GM19025 (cell line): ENCODE results near the gene SMIM44.
"Not testable (repeated sequence)": the region's sequence is repeated elsewhere in the genome, so short reads cannot be mapped to it uniquely, and the experiment has no call there.

Experiments used
- ATAC-seq: cut with Tn5 transposase; IDR thresholded peaks from one replicate; pipeline ENCODE4 v1.9.1; 2021; ENCODE audit warnings: mild to moderate bottlenecking, low read depth, moderate library complexity; ENCODE audit not compliant: unreplicated experiment

The SMIM44 gene

GRCh38 chr19:3459965-3460582 is 23.2 kb downstream of the SMIM44 start:
- ATAC-seq: no peak

- ATAC-seq: no peak
Measured at GRCh38 chr19:3459089-3459881, 24.0 kb downstream of the SMIM44 start.

DNA sequence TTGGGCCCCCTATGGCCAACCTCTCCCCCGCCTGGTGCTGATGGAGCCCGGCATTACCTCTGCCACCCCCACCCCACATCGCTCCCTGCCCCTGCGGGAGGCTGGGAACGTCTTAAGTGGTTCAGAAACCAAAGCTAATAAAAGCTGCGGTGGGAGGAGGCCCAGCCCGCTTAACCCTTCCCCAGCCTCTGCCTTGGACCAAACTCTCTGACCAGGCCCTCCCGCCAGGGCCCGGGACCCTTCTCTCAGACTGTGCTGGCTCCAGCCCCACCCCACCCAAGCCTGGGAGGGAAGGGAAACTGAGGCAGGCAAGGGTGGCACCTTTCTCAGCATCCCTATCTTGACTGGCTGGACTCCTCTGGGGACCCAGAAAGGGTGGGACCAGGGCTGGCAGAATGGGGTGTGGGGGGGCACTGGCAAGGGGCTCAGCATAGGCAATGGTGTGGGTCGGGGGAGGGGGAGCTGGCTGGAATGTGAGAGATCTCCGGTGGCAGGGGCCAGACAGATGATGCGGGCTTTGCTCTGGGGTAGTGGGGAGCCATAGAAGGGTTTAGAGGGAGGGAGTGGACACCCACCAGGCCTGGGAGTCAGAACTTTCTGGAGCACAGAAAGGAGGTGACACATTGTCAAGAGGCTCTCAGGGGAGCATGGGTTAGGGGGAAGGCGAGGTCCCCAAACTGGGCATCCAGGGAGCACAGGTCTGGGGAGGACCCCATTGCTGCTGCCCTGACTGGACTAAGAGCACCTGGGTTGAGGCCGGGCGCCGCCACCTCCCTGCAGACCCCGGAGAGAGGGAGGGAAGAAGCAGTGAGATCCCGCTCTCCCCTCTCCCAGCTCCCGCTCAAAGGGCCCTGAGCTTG is 24.8 kb downstream of the SMIM44 start:
- ATAC-seq: no peak

DNA sequence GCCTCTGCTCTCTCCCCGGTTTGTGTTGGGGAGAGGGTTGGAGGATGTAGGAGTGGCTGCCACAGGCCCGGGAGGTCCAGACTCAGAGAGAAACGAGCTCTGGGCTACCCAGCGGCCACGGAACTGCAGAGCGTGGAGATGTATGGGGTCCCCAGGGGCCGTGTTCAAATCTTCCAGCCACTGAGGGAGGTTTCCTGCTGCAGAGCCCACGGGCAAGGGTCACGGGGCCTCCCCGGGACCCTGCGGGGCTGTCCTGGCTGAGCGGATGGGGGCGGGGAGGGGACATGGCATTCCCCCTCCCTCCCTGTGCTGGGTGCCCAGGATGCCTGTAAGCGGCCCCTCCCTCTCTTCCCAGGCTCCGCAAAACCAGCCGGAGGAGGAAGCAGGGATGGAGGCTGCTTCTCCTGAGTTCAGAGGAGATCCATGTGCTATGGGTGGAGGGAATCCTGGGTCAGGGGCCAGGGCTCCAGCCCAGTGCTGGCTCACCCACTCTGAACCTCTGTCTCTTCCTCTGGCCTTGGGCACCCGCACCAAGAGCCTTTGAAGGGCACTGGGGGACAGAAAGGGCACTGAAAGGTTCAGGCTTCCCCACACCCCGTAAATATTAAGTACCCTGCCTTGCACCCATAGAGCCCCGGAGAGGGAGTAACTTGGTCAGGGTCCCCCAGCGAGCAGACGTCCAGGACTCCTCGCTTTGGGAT is 25.6 kb downstream of the SMIM44 start:
- ATAC-seq: no peak

DNA sequence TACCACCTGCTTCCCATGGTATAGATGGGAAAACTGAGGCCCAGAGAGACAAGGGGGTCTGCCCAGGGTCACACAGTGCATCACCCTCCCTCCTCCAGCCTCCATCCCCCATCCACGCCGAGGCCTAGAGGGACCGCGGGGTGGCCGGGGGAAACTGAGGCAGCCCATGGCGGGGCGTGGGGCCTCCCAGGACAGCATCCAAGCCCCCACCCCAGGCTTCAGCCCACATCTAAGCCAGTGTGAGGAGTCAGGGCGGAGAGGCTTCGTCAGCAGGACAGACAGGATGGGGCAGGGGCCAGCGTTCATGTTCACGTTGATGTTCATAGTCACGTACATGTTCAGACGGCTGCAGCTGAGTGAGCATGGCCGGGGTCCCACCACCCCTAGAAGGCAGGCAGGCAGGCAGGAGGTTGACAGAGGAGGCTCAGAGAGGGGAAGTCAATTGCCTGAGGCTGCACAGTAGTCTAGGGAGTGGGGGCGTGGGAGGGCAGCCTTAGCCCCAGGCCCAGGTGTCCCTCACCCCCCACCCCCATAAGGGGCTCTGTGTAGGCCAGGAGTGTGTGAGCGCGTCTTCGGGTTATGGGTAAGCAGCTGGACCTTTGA is 26.2 kb downstream of the SMIM44 start:
- ATAC-seq: no peak

- ATAC-seq: no peak
Measured at GRCh38 chr19:3455960-3456601, 27.2 kb downstream of the SMIM44 start.

- ATAC-seq: no peak
Measured at GRCh38 chr19:3455393-3455955, 27.8 kb downstream of the SMIM44 start.

DNA sequence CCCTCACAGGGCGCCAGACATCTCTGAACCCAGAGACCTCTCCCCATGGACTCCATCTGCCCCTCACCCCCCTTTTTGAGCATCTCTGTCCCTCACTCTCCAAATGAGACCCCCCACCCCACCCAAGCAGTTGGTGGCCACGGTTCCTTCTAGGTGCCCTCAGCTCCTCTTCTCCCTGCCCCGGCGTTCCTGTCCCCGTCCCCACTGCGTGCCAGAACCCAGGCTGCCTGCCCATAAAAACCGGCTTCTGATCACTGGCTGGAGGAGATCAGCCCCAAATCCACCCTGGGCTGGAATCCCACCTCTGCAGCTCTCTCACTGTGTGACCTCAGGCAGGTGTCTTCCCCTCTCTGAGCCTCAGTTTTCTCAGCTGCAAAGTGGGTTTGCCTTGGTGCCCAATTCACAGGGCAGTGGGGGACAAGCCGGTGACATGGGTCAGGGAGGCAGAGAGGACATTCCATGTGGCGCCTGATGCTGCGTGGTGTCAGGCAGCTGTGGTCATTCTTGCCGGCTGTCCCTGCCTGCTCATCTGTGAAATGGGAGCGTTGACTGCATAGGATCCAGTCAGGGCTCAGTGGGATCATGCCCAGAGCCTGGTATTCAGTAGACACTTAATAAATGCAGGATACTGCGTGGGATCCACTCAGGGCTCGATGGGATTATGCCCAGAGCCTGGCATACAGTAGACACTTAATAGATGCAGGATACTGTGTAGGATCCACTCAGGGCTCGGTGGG is 28.4 kb downstream of the SMIM44 start:
- ATAC-seq: no peak

GRCh38 chr19:3453840-3454239 is 29.4 kb downstream of the SMIM44 start:
- no peak for ATAC-seq

DNA sequence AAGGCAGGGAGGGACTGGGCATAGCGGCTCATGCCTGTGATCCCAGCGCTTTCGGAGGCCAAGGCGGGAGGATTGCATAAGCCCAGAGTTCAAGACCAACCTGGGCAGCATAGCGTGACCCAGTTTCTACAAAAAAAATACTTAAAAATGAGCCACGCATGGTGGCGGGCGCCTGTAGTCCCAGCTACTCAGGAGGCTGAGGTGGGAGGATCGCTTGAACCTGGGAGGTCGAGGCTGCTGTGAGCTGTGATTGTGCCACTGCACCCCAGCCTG is 30.4 kb downstream of the SMIM44 start:
- ATAC-seq: not testable (repeated sequence)

- ATAC-seq: no peak
Measured at GRCh38 chr19:3452171-3452941, 30.9 kb downstream of the SMIM44 start.

DNA sequence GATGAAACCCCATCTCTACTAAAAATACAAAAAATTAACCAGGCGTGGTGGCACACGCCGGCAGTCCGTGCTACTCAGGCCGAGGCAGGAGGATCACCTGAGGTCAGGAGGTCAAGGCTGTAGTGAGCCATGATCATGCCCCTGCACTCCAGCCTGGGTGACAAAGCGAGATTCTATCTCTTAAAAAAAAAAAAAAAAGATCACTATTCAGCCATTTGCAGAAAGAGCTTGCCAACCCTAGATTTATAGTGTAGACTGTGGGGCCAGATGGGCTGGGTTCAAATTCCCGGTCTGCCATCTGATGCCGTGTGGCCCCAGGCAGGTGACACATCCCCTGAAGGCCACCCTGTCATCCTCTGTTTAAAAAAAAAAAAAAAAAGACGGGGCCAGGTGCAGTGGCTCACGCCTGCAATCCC is 31.8 kb downstream of the SMIM44 start:
- ATAC-seq: no peak

DNA sequence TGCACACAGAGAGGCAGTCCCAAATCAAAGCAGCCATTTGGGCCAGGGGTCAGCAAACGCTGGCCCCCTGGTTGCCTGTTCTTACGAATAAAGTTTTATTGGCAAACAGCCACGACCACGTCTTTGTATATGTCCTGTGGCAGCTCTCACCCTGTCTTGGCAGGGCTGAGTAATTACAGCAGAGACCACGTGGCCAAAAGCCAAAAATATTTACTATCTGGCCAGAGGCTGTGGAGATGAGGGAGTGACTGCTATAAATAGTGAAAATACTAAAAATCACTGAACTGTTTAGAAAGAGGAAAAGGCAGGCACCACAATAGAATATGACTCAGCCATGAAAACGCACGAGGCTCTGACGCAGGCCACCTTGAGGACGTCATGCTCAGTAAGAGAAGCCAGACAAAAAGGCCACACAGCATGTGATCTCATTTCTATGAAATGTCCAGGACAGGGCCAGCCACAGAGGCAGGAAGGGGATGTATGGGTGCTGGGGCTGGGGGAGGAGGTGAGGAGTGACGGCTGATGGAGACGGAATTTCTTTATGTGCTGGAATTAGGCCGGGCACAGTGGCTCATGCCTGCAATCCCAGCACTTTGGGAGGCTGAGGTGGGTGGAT is 32.3 kb downstream of the SMIM44 start:
- no peak for ATAC-seq

DNA sequence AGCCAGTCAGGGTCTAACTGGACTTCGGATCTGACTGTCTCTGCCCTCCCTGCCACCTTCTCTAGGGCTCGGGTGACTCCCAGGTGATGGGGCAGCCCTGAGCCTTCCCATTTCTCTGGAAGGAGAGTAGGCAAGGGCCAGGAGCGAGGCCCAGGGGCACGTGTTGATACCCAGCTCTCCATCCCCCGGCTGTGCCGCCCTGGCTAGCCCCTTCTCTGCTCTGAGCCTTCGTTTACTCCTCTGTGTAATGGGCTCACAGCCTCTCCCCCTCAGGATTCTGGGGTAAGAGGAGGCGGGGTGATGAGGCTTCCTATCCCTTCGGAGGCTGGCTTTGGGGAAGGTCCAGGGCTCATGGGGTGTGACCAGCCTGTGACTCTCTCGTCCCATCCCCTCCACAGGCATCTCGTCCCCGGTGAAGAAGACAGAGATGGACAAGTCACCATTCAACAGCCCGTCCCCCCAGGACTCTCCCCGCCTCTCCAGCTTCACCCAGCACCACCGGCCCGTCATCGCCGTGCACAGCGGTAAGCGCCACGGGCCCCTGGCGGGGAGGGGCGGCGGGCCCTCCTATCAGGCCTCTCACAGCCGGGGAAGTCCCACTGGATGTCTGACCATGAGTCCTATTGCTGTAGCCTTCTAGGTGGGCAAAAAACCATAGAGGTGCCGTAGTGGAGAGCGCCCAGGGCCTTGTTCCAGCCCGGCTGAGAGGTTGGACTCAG is 34.5 kb downstream of the SMIM44 start:
- no peak for ATAC-seq

DNA sequence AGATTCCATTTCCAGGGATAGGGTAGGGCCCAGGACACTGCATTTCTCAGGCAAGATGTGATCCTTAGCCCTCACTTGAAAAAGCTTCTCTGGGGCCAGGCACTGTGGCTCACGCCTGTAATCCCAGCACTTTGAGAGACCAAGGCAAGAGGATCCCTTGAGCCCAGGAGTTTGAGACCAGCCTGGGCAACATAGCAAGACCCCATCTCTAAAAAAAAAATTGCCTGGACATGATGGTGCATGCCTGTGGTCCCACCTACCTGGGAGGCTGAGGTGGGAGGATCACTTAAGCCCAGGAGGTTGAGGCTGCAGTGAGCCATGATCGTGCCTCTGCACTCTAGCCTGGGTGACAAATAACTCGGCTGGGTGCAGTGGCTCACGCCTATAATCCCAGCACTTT is 36.6 kb downstream of the SMIM44 start:
- ATAC-seq: not testable (repeated sequence)

DNA sequence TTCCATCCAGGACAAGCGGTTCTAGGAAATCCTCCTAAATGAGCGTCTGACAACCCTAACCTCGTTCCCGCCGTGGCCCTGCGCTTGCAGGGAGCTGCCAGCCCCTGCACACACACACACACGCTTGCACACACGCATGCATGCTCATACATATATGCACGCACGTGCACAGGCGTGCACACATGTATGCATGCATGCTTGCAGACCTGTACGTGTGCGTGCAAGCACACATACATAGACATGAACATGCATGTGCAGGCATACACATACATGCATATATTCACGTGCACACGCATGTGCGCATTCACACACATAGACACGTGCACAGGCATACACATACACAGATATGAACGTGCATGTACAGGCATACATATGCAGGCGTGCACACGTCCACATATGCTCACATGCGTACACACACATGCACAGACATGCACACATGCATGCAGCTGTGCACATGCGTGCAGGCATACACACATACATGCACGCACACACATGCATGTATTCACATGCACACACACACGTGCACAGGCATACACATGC is 38.5 kb downstream of the SMIM44 start:
- ATAC-seq: no peak
